HG02642 (cell line): ENCODE measurements around the gene HACL1.

ENCODE experiments used
- ATAC-seq: cut with Tn5 transposase; IDR thresholded peaks from one replicate; pipeline ENCODE4 v1.9.1; 2021; ENCODE audit warnings: mild to moderate bottlenecking; ENCODE audit not compliant: unreplicated experiment, poor library complexity

Gene HACL1

GRCh38 chr3:15601399-15602145, at the start of gene HACL1, which contains the start of gene BTD:
Gene HACL1 (minus strand): TSS chr3:15601569. CDS start chr3:15601463, 106 bp downstream.
Gene BTD (plus strand): TSS chr3:15601745. CDS start chr3:15635440, 33,695 bp downstream.
- peak; percentile 91 for ATAC-seq

DNA sequence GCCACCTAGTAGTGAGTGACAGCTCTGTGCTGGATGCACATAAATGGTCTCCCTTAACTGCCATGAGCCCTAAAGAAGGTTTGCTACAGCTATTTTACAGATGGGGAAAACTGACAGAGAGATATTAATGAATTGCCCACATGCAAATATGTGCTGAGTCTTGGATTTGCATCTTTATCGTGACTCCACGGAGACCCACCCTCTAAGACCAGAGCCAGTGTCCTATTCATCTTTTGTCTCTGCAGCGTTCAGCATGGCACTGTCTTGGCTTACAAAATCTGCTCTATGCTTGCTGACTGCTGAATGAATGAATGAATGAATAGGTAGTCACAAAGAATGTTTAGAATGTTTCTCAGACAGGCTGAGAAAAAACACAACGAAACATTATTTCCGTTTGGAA, 48.5 kb upstream of the HACL1 start:
- no peak for ATAC-seq

DNA sequence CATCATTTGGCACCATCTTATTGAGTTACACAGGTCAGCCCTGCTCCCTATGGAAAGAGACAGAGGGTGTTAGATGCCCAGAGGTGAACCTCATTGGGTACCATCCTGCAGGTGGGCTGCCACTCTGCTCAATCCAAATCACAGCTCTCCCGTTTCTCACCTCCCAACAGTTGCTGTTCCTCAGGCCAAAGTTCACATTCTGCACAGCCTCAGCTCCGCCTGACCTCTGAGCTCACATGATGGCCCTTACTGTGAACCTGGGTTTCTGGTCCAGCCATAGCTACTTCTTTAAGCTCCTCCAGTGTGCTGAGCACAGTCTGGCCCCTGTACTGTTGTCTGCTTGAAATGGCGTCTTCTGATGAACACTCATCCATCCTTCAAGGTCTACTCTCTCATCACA, 48.0 kb upstream of the HACL1 start:
- ATAC-seq = no peak

GRCh38 chr3:15647611-15648167, 46.3 kb upstream of the HACL1 start:
- ATAC-seq = peak; percentile 89

- ATAC-seq = peak; percentile 32
Measured at GRCh38 chr3:15646851-15647511, 45.6 kb upstream of the HACL1 start.

DNA sequence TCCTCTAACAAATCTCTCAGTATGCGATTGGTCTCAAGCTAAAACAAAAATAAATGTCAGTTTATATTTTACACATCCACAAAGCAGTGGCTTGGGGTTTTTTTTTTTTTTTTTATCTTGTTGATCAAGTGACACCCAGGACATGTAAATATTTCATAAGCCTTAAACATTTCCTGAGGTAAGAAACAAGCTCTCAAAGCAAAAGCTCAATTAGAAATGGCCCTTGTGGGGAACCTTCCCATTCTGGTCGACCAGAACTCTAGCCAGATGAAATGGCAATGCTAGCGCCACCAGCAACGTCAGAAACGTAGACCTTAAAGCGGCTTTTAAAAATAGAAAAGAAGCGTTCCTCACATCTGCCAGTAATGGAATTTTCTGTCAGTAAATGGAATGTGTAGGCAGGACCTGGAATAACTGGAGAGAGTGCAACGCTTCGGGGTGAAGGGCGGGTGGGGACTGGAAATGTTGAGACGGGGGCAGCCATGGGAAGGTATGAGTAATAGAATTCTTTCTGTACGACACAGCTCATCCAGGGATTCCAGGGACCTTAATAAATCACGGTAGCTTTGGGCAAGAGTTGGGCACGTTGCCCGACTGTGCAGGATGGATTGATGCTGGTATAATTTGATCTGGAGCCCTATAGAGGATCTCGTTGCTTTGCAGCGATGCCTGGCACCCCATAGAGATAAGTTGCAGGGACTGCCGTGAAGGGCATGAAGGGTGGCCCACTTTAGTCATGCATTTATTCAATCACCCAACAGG, 44.6 kb upstream of the HACL1 start:
- no peak for ATAC-seq

DNA sequence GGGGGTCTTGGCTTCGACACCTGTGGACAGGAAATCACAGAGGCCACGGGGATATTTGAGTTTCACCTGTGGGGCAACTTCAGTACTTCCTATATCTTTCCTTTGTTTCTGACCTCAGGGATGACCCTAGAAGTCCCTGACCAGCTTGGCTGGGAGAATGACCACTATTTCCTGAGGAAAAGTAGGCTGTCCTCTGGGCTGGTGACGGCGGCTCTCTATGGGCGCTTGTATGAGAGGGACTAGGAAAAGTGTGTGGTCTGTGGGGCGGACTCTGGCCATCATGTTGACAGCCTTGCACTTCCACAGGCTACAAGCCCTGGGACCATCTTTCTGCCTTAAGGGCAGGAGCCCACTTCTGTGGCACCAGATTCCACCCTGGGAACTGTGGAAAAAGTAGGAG, 43.9 kb upstream of the HACL1 start:
- ATAC-seq = no peak

- ATAC-seq = no peak
Measured at GRCh38 chr3:15638891-15639262, 37.5 kb upstream of the HACL1 start.

DNA sequence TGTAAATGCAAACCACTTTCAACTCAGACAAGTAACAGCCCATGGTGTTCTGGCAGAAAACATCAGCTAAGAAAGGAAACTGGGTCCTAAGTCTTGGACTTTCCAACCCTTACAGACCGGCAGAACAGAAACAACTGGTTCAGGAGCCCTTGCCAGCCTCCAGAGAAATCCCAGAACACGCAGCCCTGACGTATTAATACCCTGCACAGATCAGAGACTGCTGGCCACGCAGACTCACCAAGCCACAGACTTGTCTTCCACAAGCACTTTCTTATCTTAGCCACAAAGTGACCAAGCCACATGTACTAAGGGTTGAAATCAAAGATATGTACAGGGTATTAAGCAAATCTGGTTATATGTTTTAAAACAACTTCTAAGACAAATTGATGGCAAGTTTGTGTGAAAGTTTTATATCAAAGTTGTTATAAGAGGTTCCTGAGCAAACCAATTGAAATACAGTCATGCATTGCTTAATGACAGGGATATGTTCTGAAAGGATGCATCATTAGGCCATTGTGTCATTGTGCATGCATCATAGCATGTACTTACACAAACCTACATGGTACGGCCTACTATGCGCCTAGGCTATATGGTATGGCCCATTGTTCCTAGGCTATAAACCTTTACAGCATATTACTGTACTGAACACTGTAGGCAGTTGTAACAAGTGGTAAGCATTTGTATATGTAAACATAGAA, 37.0 kb upstream of the HACL1 start:
- no peak for ATAC-seq

- ATAC-seq = peak; percentile 47
Measured at GRCh38 chr3:15637131-15637951, 36.0 kb upstream of the HACL1 start.

DNA sequence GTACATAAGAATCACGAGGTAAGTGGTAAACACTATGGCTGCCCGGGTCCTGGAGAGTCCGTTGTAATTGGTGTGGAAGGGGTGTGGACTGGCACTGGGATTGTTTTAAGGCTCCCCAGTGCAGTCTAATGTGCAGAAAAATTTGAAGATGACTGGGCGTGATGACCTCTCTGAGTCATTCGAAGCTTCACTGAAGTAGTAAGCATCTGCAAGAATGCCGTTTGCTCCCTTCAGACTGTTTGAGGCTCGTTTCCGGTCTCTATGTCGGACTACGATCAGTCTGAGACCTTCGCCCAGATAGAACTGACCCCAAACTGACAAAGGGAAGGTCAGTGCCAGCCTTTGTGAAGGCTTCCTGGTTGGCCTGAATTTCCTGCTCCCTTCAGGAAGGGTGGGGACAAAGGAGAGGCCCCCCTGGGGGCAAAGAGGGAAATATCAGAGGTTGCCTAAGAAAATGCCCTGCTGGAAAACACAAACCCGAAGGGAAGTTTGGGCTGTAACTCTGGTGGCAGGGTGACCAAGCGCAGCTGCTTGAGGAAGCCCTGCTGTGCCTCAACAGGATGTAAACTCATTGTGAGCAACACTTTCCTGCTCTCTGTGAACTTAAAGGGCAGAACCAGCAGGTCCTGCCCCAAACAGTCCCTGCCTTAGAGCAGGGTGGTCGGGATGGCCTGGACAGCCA, 34.8 kb upstream of the HACL1 start:
- no peak for ATAC-seq

- ATAC-seq = no peak
Measured at GRCh38 chr3:15635121-15635661, 33.8 kb upstream of the HACL1 start.

DNA sequence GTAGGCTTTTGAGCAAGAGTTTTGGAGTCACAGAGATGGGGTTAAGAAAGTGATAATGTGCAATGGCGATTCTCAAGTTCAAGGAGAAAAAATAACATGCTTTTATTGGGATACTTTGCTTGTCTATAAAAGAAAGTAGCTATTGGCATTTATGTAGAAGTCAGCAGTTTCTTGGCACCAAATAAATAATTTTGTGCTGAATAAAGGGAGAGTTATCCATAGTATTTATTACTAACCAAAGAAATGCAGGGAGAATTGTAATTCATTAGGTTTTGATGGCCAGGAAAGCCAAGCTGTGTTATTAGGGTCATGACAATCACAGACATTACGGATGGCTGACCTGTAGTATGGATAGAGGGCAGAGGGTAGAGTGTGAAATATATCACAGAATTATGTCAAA, 33.3 kb upstream of the HACL1 start:
- ATAC-seq = no peak

GRCh38 chr3:15633766-15634598, 32.6 kb upstream of the HACL1 start:
- ATAC-seq = no peak

GRCh38 chr3:15633159-15633558, 31.8 kb upstream of the HACL1 start:
- ATAC-seq = no peak

GRCh38 chr3:15632212-15632580, 30.8 kb upstream of the HACL1 start:
- ATAC-seq = no peak

GRCh38 chr3:15631426-15632211, 30.2 kb upstream of the HACL1 start:
- no peak for ATAC-seq
